Activated T-cell treated with anti-CD3 and anti-CD28 coated beads, Interleukin-2, amount 50 U/mL, for 72 hours (primary cell): ENCODE measurements around the gene KCNQ1. TPM values are rescaled to one million over a fixed set of nuclear protein-coding genes. Genes with fewer than 3 reads are reported as not detected.

Experiments used
- ATAC-seq, 2 donors: fragments of 150-1000 bp; cut with Tn5 transposase; replicated peaks in 1 of 2; 2 replicates each; pipeline ENCODE4 v1.10.0; 2021; ENCODE audit warnings: moderate library complexity in 2 of 2, mild to moderate bottlenecking in 1 of 2
- DNase-seq, 2 donors: peaks; one replicate each; pipeline ENCODE4 v3.0.0; 2021 to 2022; ENCODE audit warnings: mixed read lengths in 1 of 2
- H3K27ac Mint-ChIP-seq: one replicate; pipeline ENCODE4 v1.8.0; 2022; ENCODE audit warnings: mild to moderate bottlenecking, moderate library complexity, mixed read lengths
- H3K27me3 Mint-ChIP-seq: one replicate; pipeline ENCODE4 v1.8.0; 2022; ENCODE audit warnings: low read depth, mixed read lengths
- H3K36me3 Mint-ChIP-seq, 2 donors: one replicate each; pipeline ENCODE4 v1.8.0; 2022; ENCODE audit warnings: mixed read lengths in 2 of 2, mild to moderate bottlenecking in 1 of 2; ENCODE audit not compliant: insufficient read depth in 2 of 2
- H3K4me1 Mint-ChIP-seq: one replicate; pipeline ENCODE4 v1.8.0; 2022; ENCODE audit warnings: low read depth, mixed read lengths
- H3K4me3 Mint-ChIP-seq, 2 donors: one replicate each; pipeline ENCODE4 v1.8.0; 2022; ENCODE audit warnings: mild to moderate bottlenecking in 2 of 2, mixed read lengths in 2 of 2, moderate library complexity in 2 of 2
- H3K9me3 Mint-ChIP-seq, 2 donors: one replicate each; pipeline ENCODE4 v1.8.0; 2022; ENCODE audit warnings: mixed read lengths in 2 of 2
- total RNA-seq, 2 donors: library from RNA; stranded (reverse); gene quantifications; one replicate each; pipeline ENCODE4 v1.2.3, GENCODE V29; 2022

Gene KCNQ1
- total RNA-seq, 2 donors from 2014 or later: 11.4 TPM

GRCh38 chr11:2809854-2810253 is 365.0 kb downstream of the KCNQ1 start:
- peaks cover 36% of the 10 kb centered on the region for H3K4me1 Mint-ChIP-seq
- H3K36me3 Mint-ChIP-seq: peaks cover 0 to 5% of the 10 kb centered on the region in 2 donors
- DNase-seq (no peak), ATAC-seq (no peak)
- peaks cover 7% of the 10 kb centered on the region in 2 donors for H3K9me3 Mint-ChIP-seq
- no peak overlapping the region for H3K27ac Mint-ChIP-seq
- H3K27me3 Mint-ChIP-seq: no peaks in the 10 kb centered on the region
- H3K4me3 Mint-ChIP-seq: no peak overlapping the region

GRCh38 chr11:2810411-2811205 is 365.8 kb downstream of the KCNQ1 start:
- peaks cover 3 to 5% of the 10 kb centered on the region in 2 donors for H3K36me3 Mint-ChIP-seq
- H3K4me1 Mint-ChIP-seq: peaks cover 36% of the 10 kb centered on the region
- DNase-seq (no peak), ATAC-seq (no peak)
- H3K27ac Mint-ChIP-seq: no peak overlapping the region
- peaks cover 7% of the 10 kb centered on the region in 2 donors for H3K9me3 Mint-ChIP-seq
- no peak overlapping the region for H3K4me3 Mint-ChIP-seq
- H3K27me3 Mint-ChIP-seq: no peaks in the 10 kb centered on the region

- Mint-ChIP-seq H3K4me3 (no peak overlapping the region), H3K9me3 (peaks cover 10% of the 10 kb centered on the region in 2 donors), H3K27ac (no peak overlapping the region), H3K4me1 (peaks cover 36% of the 10 kb centered on the region), H3K36me3 (peaks cover 7 to 9% of the 10 kb centered on the region in 2 donors), H3K27me3 (no peaks in the 10 kb centered on the region)
- ATAC-seq (no peak), DNase-seq (no peak)
Observed at GRCh38 chr11:2811206-2812091, 366.6 kb downstream of the KCNQ1 start.

DNA sequence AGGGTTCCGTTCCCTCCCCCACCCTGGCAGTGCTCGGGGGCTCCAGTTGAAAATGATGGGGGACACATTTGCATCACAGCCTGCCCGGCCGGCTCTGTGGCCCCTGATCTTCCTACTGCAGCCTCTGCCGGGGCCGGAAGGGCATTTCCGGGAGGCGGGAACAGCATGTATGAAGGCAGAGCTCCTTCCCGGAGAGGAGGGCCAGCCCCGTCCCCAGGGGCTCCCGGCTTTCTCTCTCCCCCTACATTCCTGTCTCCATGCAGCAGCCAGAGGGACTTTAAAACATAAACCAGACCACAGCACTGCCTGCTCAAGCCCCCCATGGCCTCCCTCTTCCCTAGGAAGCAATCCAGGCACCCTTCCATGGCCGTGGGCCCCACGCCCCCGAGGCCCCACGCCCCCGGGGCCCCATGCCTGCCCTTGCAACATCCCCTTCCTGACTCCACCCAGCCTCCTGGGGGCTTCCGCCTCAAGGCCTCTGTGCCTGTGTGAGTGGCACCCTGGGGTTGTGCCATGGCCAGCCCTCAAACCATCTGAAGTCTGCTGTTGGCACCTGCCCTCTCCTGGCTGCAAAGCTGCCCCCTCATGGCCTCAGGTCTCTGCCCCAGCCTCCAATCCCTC is 367.7 kb downstream of the KCNQ1 start:
- H3K36me3 Mint-ChIP-seq: peaks cover 7 to 9% of the 10 kb centered on the region in 2 donors
- no peaks in the 10 kb centered on the region for H3K27me3 Mint-ChIP-seq
- ATAC-seq (peak; percentile 17 to 18), DNase-seq (no peak)
- peaks cover 36% of the 10 kb centered on the region for H3K4me1 Mint-ChIP-seq
- H3K4me3 Mint-ChIP-seq: peak overlapping the region in 1 of 2 donors; percentile 71
- peaks cover 10% of the 10 kb centered on the region in 2 donors for H3K9me3 Mint-ChIP-seq
- no peak overlapping the region for H3K27ac Mint-ChIP-seq

GRCh38 chr11:2813141-2813908 is 368.5 kb downstream of the KCNQ1 start:
- H3K27ac Mint-ChIP-seq: no peak overlapping the region
- DNase-seq: peak in 1 of 2 donors; percentile 23
- H3K36me3 Mint-ChIP-seq: peaks cover 9 to 12% of the 10 kb centered on the region in 2 donors
- peaks cover 10% of the 10 kb centered on the region in 2 donors for H3K9me3 Mint-ChIP-seq
- peak; percentile 38 to 63 for ATAC-seq
- H3K27me3 Mint-ChIP-seq: no peaks in the 10 kb centered on the region
- peak overlapping the region in 1 of 2 donors; percentile 71 for H3K4me3 Mint-ChIP-seq
- H3K4me1 Mint-ChIP-seq: peaks cover 36% of the 10 kb centered on the region

GRCh38 chr11:2813968-2814367 is 369.2 kb downstream of the KCNQ1 start:
- H3K4me1 Mint-ChIP-seq: peaks cover 32% of the 10 kb centered on the region
- H3K9me3 Mint-ChIP-seq: peaks cover 10% of the 10 kb centered on the region in 2 donors
- H3K27me3 Mint-ChIP-seq: no peaks in the 10 kb centered on the region
- peaks cover 10 to 16% of the 10 kb centered on the region in 2 donors for H3K36me3 Mint-ChIP-seq
- no peak overlapping the region for H3K27ac Mint-ChIP-seq
- H3K4me3 Mint-ChIP-seq: no peak overlapping the region
- ATAC-seq: no peak
- no peak for DNase-seq

DNA sequence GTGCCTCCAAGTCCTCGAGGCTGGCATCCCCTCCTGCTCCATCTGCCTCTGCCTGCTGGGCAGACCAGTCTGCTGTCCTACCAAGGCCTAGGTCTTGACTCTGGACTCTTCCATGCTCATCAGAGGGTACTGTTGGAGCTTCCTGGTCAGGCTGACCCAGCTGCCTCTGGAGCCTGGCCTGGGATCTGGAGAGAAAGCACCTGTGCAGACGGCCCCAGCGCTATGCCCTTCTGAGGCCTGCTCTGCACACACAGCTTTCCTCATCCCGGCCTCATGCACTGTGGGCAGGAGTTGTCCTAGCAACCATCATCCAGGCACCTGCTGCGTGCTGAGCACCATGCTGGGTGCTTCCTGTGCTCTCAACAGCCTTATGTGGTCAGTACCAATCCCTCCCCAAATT is 369.9 kb downstream of the KCNQ1 start:
- H3K27me3 Mint-ChIP-seq: no peaks in the 10 kb centered on the region
- no peak for DNase-seq
- H3K4me3 Mint-ChIP-seq: no peak overlapping the region
- peaks cover 26% of the 10 kb centered on the region for H3K4me1 Mint-ChIP-seq
- no peak for ATAC-seq
- H3K36me3 Mint-ChIP-seq: peaks cover 13 to 17% of the 10 kb centered on the region in 2 donors
- H3K27ac Mint-ChIP-seq: no peak overlapping the region
- peaks cover 7 to 12% of the 10 kb centered on the region in 2 donors for H3K9me3 Mint-ChIP-seq

DNA sequence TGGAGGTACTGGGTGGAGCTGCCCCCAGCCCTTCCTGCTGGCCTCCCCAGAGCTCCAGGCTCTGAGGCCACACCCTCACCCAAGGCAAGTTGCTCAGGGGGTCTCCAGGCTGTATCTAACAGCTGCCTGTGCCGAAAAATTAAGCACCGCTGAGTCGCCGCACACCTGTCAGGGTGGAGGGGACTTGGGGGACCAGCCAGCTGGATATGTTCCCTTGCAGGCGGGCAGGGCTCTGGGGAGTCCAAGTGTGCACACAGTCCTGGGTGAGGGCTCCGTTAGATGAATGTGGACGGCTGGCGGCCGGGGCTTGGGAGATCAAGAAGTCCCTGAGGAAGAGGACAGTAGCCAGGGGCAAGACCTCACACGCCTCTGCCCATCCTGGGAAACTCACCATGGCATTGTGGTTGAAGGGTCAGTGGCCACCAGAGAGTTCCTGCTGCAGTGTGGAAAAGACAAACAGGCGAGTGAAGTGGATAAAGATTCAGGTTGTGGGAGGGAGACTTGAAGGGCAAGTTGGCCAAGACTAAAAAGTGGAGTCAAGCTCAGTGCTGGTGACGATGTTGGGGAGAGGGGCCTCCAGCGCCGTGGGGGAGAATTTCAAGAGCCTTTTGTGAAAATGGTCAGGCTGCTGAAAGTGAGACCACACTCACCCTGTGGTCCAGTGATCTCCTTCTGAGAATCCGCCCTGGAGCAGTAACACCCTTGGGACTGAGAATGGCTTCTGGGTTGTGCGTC is 371.1 kb downstream of the KCNQ1 start:
- H3K27ac Mint-ChIP-seq: no peak overlapping the region
- peaks cover 7 to 13% of the 10 kb centered on the region in 2 donors for H3K9me3 Mint-ChIP-seq
- peaks cover 25% of the 10 kb centered on the region for H3K4me1 Mint-ChIP-seq
- no peak for DNase-seq
- no peak for ATAC-seq
- no peak overlapping the region for H3K4me3 Mint-ChIP-seq
- H3K27me3 Mint-ChIP-seq: no peaks in the 10 kb centered on the region
- H3K36me3 Mint-ChIP-seq: peaks cover 13 to 19% of the 10 kb centered on the region in 2 donors

- H3K27me3 Mint-ChIP-seq: no peaks in the 10 kb centered on the region
- no peak for ATAC-seq
- no peak overlapping the region for H3K27ac Mint-ChIP-seq
- no peak overlapping the region for H3K4me3 Mint-ChIP-seq
- H3K4me1 Mint-ChIP-seq: peaks cover 25% of the 10 kb centered on the region
- peaks cover 7 to 13% of the 10 kb centered on the region in 2 donors for H3K9me3 Mint-ChIP-seq
- no peak for DNase-seq
- peaks cover 13 to 19% of the 10 kb centered on the region in 2 donors for H3K36me3 Mint-ChIP-seq
Observed at GRCh38 chr11:2816523-2816922, 371.7 kb downstream of the KCNQ1 start.

DNA sequence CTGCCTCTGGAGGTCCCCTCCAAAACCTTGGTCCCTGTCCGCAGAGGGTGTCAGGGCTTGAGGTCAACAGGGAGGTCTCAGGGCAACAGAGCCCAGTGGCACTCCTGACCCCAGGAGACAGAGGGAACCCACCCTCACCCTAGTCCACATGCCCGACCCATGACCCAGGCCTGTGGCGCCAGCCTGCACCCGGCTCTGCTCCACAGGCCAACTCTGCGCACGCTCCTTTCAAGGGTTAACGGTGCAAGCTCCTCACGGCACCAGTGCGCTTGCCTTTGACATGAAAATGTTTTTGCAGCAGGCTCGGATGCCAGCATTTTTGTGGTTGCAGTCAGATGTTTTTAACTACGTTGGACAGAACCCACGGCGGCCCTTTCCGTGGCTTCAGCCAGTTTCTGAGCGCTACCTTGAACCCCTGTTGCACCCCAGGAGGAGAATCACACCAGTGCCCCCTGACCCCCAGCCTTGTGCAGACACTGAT is 372.2 kb downstream of the KCNQ1 start:
- peaks cover 13 to 23% of the 10 kb centered on the region in 2 donors for H3K36me3 Mint-ChIP-seq
- H3K27ac Mint-ChIP-seq: no peak overlapping the region
- no peak overlapping the region for H3K4me3 Mint-ChIP-seq
- peaks cover 21% of the 10 kb centered on the region for H3K4me1 Mint-ChIP-seq
- no peaks in the 10 kb centered on the region for H3K27me3 Mint-ChIP-seq
- H3K9me3 Mint-ChIP-seq: peaks cover 7 to 13% of the 10 kb centered on the region in 2 donors
- DNase-seq (no peak), ATAC-seq (no peak)

DNA sequence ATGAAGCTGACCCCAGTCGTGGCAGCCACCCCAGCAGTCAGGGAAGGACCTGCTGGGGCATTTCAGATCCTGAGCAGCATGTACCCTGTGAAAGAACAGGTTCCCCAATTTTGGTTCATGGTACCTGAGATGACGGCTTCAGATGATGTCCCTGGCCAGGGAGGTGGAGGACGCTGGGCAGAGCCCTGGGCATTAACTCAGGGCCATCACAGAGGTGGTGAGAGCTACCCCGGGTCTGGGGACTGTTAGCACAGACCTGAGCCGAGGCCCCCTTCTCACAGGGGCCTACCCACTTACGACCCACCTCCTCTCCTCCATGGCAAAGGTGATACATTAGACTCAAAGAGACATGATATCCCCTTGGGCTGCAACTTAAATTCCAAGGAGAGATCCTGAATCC is 372.6 kb downstream of the KCNQ1 start:
- Mint-ChIP-seq H3K9me3 (peaks cover 11 to 13% of the 10 kb centered on the region in 2 donors), H3K36me3 (peaks cover 17 to 27% of the 10 kb centered on the region in 2 donors), H3K27ac (no peak overlapping the region), H3K4me3 (no peak overlapping the region), H3K4me1 (peaks cover 17% of the 10 kb centered on the region), H3K27me3 (no peaks in the 10 kb centered on the region)
- DNase-seq: no peak
- ATAC-seq: no peak

DNA sequence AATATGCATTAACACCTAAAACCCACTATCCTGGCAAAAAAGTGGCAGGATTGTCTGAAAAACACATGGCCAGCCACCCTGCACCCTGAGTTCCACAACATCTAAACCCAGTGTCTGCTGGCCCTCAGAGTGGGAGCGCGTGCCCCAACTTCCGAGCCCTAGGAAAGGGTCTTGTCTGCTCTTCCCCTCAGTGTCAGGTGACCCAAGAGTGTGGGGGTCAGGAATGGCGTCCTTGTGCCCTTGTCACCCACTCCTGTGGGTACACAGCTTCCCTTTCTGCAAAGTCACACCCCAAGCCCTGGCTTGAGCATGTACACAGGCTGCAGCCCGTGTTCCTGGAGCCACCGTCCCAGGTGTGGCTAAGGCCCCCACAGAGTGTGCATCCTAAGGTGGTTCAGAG is 373.2 kb downstream of the KCNQ1 start:
- Mint-ChIP-seq H3K4me1 (peaks cover 11% of the 10 kb centered on the region), H3K27ac (no peak overlapping the region), H3K4me3 (no peak overlapping the region), H3K36me3 (peaks cover 23 to 33% of the 10 kb centered on the region in 2 donors), H3K27me3 (no peaks in the 10 kb centered on the region), H3K9me3 (peaks cover 13 to 14% of the 10 kb centered on the region in 2 donors)
- DNase-seq: no peak
- no peak for ATAC-seq
